RWPE1 (cell line): Measurements from ENCODE around the gene SLC7A9.

Experiments
- CTCF ChIA-PET: fragments of 350-600 bp; sonication (Branson Sonifier 250); formaldehyde crosslinking; extraction: SDS; loops from one replicate; lab custom pipeline; 2021; lab: Yijun Ruan, JAX
- POLR2A ChIA-PET: fragments of 400-600 bp; formaldehyde crosslinking; extraction: SDS; loops from one replicate; lab custom pipeline; 2020; ENCODE audit warnings: antibody characterized with exemption; ENCODE audit not compliant: low non-redundant PET; lab: Yijun Ruan, JAX
- DNase-seq: peaks from one replicate; pipeline ENCODE4 v3.0.0; 2012; ENCODE audit warnings: low spot score
- H3K27ac ChIP-seq: fragments of 450-650 bp; 2 replicates; pipeline ENCODE4 v1.5.1; 2017
- TF ChIP-seq, protein P1 (sequence below): fragments of 450-650 bp; conservative IDR thresholded peaks from 2 replicates; pipeline ENCODE4 v1.5.1; 2017; ENCODE audit warnings: low read depth, mild to moderate bottlenecking

Gene SLC7A9

DNA sequence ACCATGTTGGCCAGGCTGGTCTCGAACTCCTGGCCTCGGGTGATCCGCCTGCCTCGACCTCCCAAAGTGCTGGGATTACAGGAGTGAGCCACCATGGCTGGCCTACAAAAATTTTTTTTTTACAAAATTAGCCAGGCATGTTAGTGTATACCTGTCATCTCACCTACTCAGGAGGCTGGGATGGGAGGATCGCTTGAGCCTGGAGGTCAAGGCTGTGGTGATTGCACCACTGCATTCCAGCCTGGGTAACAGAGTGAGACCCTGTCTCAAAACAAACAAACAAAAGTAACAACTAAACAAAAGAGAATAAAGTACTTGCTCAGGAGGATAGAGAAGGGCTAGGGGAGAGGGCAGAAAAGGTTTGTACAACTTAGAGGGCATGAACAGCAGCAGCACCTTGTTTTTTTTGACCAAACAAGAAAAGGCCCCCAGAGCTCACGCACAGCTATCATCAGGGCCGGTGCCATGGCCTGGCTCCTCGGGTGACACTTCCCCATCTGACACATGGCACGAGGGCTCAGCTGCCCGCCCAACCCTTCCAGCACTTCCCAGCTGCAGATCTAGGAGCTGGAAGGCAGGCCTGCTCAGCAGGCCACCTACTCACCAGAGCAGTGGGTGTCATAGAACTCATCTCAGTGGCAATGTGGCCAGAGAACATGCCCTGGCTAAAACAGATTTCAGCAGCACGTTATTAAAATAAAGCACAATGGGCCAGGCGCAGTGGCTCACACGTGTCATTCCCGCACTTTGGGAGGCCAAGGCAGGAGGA lies 8.6 kb upstream of the SLC7A9 start:
- DNase-seq: no peak
- no peak overlapping the region for H3K27ac ChIP-seq
- ChIA-PET CTCF (no interaction called here), POLR2A (no interaction called here)
- TF ChIP-seq, protein P1, sequence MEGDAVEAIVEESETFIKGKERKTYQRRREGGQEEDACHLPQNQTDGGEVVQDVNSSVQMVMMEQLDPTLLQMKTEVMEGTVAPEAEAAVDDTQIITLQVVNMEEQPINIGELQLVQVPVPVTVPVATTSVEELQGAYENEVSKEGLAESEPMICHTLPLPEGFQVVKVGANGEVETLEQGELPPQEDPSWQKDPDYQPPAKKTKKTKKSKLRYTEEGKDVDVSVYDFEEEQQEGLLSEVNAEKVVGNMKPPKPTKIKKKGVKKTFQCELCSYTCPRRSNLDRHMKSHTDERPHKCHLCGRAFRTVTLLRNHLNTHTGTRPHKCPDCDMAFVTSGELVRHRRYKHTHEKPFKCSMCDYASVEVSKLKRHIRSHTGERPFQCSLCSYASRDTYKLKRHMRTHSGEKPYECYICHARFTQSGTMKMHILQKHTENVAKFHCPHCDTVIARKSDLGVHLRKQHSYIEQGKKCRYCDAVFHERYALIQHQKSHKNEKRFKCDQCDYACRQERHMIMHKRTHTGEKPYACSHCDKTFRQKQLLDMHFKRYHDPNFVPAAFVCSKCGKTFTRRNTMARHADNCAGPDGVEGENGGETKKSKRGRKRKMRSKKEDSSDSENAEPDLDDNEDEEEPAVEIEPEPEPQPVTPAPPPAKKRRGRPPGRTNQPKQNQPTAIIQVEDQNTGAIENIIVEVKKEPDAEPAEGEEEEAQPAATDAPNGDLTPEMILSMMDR: no peak

DNA sequence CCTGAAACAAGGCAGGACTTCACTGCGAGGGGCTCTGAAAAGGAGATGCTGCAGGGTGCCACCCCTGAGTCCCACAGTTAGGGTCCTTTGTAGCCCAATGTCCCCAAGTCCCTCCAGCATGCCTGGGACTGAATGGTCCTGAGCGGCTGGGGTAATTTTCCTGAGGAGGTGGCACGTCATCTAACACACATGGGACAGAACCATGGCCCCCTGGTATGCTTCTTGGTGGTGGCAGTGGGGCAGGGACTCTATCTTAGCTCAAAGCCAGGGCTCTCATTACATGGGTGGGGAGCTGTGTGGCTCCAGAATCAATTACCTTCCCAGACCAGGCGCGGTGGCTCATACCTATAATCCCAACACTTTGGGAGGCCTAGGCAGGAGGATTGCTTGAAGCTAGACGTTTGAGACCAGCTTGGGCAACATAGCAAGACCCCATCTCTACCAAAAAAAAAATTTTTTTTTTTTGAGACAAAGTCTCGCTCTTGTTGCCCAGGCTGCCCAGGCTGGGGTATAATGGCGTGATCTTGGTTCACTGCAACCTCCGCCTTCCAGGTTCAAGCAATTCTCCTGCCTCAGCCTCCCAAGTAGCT lies 7.9 kb upstream of the SLC7A9 start:
- CTCF ChIA-PET: no interaction called here
- TF ChIP-seq, protein P1: no peak

DNA sequence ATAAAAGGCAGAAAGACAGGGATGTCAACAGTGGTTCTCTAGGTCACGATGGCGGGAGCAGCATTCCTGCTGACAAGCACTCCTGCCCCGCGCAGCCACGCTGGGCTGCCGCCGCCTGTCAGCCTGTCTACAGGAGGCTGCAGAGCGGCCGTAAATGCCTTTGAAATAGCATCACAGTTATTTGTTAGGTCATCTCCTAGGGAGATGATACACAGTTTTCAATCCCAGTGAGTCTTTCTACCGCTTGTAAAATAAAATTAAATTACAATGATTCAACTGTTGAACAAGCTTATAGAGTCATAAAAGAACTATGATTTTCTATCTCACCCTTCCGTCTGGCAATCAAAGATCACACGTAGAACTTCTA lies 7.3 kb upstream of the SLC7A9 start:
- POLR2A ChIA-PET: no interaction called here
- no peak for DNase-seq
- TF ChIP-seq, protein P1: no peak
- CTCF ChIA-PET: interaction anchor here (0.5 kb wide), 1 partner anchor 185 kb away, joined by 3 read pairs; the partner anchor contains the start of gene NUDT19
- no peak overlapping the region for H3K27ac ChIP-seq

More for the DNA sequence above, 7.9 kb upstream of the SLC7A9 start:
- POLR2A ChIA-PET: no interaction called here
- no peak for DNase-seq
- no peak overlapping the region for H3K27ac ChIP-seq

DNA sequence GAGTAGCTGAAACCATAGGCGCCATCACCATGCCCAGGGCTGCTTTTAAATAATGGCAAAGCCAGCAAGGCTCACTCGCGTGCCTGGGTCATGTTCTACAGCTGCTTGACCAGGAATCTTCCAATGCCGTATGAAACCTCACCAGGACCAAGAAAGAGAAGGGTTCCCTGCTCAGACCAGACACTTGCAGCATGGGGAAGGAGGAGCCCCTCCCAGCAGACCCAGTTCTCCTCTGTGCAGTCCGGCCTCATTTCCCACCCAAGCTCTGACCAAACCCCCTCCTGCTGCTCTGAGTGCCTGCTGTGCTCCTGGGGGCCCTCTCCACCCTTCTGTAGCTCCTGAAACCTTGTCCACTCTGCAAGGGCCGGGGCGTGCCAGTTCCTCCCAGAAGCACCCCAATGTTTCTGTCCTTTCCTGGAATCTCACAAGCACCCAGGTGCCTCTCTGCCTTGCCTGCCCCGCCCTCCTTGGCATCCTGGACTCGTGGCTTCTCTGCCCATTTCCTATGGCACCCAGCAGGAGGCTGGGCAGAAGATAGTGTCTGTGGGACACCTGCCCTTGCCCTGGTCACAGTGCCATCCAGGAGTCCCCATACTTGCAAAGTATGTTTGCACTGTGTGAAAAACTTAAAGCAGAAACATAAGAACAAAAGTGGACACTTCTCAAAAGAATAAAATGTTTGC lies 6.8 kb upstream of the SLC7A9 start:
- ChIA-PET CTCF (interaction anchor here (0.5 kb wide), 1 partner anchor 185 kb away, joined by 3 read pairs; the partner anchor contains the start of gene NUDT19), POLR2A (no interaction called here)
- TF ChIP-seq, protein P1: no peak
- DNase-seq: no peak
- H3K27ac ChIP-seq: no peak overlapping the region

DNA sequence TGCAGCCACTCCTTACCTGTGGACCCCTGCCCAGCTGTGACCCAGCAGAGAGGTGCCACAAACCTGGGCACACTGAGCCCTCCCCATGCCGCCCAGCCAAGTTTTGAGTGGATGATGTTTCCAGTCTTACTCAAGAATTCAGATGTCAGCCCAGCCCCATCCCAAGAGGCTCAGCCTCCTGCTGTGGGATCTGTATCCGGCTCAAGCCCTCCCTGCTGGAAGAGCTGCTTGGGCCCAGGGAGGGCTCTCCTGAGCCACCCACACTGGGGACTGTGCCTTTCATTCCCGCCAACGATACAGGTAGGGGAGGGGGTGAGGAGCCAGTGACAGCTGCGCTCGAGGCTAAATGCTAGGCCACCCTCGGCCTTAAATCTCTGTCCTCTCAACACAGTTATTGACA lies 5.9 kb upstream of the SLC7A9 start:
- ChIA-PET CTCF (no interaction called here), POLR2A (no interaction called here)
- TF ChIP-seq, protein P1: no peak
- no peak overlapping the region for H3K27ac ChIP-seq
- no peak for DNase-seq

DNA sequence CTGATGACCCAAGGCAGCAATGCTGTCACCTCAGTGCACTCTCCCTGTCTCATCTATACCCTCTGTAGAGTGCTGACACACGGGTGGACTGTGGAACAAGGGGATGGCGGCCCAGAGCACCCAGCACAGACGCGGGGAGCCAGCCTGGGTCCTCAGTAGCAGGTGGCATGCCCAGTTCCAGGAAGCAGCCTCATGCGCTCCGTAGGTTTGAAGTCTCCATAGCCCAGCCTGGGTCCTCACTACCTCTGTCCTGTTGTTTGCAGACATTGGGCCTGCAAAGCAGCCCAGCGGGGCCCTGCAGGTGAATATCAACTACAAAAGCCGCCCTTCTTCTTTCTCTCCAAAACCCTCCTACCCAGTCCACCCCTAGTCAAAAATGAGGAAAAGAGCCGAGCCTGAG lies 5.0 kb upstream of the SLC7A9 start:
- POLR2A ChIA-PET: no interaction called here
- DNase-seq: no peak
- H3K27ac ChIP-seq: no peak overlapping the region
- TF ChIP-seq, protein P1: no peak
- CTCF ChIA-PET: no interaction called here
